SK-N-SH (cell line): ENCODE measurements around the gene SPSB4.
A peak's percentile ranks its signal among the peaks of the same experiment; 100 is the strongest.

Experiments
- EP300 ChIP-seq, 2 experiments: IDR thresholded peaks; 2 replicates each; pipeline versions ENCODE4 v1.4.0 to v1.6.1; 2012; ENCODE audit warnings: borderline replicate concordance in 1 of 2, low read depth in 1 of 2, low read length in 1 of 2
- EZH2phosphoT487 ChIP-seq: fragments of 200-600 bp; sonication (generic); IDR thresholded peaks from 2 replicates; pipeline ENCODE4 v1.6.1; 2017; ENCODE audit warnings: low read depth, mixed run types, mild to moderate bottlenecking, antibody characterized with exemption, moderate library complexity, borderline replicate concordance
- FOSL2 ChIP-seq: IDR thresholded peaks from 2 replicates; pipeline ENCODE4 v1.4.0; 2012; ENCODE audit warnings: low read depth, mild to moderate bottlenecking, moderate library complexity, borderline replicate concordance
- JUND ChIP-seq: IDR thresholded peaks from 2 replicates; pipeline ENCODE4 v1.4.0; 2012
- NRF1 ChIP-seq: IDR thresholded peaks from 2 replicates; pipeline ENCODE4 v1.6.1; 2012; ENCODE audit warnings: low read depth, mild to moderate bottlenecking, low read length
- POLR2AphosphoS5 ChIP-seq: IDR thresholded peaks from 2 replicates; pipeline ENCODE4 v1.6.1; 2012; ENCODE audit warnings: low read depth, low read length
- SMC3 ChIP-seq: IDR thresholded peaks from 2 replicates; pipeline ENCODE4 v1.6.1; 2012; ENCODE audit warnings: low read depth, low read length, improper control_type of control experiment
- TAF1 ChIP-seq: IDR thresholded peaks from 2 replicates; pipeline ENCODE4 v1.6.1; 2012; ENCODE audit warnings: low read depth, mild to moderate bottlenecking, low read length, moderate library complexity, borderline replicate concordance
- TF ChIP-seq, protein P1 (sequence below): fragments of 200-600 bp; sonication (generic); IDR thresholded peaks from 2 replicates; pipeline ENCODE4 v1.6.1; 2017; ENCODE audit warnings: antibody characterized with exemption, mild to moderate bottlenecking, moderate library complexity
- TF ChIP-seq, protein P2 (sequence below): IDR thresholded peaks from 2 replicates; pipeline ENCODE4 v1.4.0; 2012; ENCODE audit warnings: low read depth
- TF ChIP-seq, protein P3 (sequence below): IDR thresholded peaks from 2 replicates; pipeline ENCODE4 v1.6.1; 2012; ENCODE audit warnings: mild to moderate bottlenecking, low read depth, low read length, moderate library complexity

DNA sequence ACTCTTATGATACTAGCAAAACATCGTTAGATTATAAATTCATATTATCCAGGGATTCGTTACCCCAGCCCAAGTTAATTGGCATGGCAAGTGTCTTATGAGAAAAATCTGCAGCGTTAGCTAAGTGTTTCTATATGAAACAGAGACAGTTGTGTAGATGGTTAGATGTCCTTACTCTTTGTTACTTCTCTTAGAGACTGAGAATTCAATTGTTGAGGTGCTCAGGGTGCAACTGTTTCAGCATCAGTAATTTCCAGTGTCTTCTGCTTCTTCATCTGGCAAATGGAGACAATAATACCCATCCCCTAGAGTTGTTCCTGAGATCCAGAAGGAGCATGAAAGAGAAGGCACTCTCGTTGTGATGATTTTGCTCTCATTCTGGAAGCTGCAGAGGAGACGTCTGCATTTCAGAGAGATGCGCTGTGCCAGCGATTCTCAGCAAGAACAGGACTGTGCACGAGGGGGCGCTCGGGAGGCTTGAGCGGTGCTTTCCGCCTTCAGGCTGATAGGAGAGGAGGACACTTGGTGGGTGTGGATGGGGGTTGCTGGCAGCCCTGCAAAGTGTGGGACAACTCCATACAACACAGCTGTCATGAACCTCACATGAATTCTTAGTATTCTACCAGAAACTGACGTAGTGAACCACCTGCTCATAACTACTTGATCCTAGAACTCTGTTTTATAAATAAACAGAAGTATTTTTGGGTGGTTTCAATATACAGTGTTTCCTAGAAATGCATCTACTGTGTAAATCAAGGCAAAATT is 39.7 kb upstream of the SPSB4 start:
- TF ChIP-seq, protein P1, sequence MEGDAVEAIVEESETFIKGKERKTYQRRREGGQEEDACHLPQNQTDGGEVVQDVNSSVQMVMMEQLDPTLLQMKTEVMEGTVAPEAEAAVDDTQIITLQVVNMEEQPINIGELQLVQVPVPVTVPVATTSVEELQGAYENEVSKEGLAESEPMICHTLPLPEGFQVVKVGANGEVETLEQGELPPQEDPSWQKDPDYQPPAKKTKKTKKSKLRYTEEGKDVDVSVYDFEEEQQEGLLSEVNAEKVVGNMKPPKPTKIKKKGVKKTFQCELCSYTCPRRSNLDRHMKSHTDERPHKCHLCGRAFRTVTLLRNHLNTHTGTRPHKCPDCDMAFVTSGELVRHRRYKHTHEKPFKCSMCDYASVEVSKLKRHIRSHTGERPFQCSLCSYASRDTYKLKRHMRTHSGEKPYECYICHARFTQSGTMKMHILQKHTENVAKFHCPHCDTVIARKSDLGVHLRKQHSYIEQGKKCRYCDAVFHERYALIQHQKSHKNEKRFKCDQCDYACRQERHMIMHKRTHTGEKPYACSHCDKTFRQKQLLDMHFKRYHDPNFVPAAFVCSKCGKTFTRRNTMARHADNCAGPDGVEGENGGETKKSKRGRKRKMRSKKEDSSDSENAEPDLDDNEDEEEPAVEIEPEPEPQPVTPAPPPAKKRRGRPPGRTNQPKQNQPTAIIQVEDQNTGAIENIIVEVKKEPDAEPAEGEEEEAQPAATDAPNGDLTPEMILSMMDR, result peak; percentile 76
- TF ChIP-seq POLR2AphosphoS5 (no peak), TAF1 (no peak), EP300 (IDR thresholded peaks at IDR 0.05; ENCODE audit: borderline replicate concordance in 1 of 2, low read depth in 1 of 2, low read length in 1 of 2) (no peak), FOSL2 (no peak), SMC3 (peak; percentile 91), EZH2phosphoT487 (no peak), JUND (no peak), NRF1 (no peak)
- TF ChIP-seq, protein P2, sequence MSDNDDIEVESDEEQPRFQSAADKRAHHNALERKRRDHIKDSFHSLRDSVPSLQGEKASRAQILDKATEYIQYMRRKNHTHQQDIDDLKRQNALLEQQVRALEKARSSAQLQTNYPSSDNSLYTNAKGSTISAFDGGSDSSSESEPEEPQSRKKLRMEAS, result no peak
- TF ChIP-seq, protein P3, sequence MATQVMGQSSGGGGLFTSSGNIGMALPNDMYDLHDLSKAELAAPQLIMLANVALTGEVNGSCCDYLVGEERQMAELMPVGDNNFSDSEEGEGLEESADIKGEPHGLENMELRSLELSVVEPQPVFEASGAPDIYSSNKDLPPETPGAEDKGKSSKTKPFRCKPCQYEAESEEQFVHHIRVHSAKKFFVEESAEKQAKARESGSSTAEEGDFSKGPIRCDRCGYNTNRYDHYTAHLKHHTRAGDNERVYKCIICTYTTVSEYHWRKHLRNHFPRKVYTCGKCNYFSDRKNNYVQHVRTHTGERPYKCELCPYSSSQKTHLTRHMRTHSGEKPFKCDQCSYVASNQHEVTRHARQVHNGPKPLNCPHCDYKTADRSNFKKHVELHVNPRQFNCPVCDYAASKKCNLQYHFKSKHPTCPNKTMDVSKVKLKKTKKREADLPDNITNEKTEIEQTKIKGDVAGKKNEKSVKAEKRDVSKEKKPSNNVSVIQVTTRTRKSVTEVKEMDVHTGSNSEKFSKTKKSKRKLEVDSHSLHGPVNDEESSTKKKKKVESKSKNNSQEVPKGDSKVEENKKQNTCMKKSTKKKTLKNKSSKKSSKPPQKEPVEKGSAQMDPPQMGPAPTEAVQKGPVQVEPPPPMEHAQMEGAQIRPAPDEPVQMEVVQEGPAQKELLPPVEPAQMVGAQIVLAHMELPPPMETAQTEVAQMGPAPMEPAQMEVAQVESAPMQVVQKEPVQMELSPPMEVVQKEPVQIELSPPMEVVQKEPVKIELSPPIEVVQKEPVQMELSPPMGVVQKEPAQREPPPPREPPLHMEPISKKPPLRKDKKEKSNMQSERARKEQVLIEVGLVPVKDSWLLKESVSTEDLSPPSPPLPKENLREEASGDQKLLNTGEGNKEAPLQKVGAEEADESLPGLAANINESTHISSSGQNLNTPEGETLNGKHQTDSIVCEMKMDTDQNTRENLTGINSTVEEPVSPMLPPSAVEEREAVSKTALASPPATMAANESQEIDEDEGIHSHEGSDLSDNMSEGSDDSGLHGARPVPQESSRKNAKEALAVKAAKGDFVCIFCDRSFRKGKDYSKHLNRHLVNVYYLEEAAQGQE, result no peak
